A673 (cell line): ENCODE data around the gene TAOK2. TPM values are rescaled to one million over a fixed set of nuclear protein-coding genes. Genes with fewer than 3 reads are reported as not detected.

Source experiments
- BruUV-seq: library from RNA; stranded (reverse); fragments of 400-500 nt; replicated peaks from 2 replicates; lab custom pipeline; 2021; lab: Mats Ljungman, UMichigan
- CTCF ChIA-PET: fragments of 300-600 bp; sonication (Branson Sonifier 250); formaldehyde crosslinking; loops from one replicate; lab custom pipeline; 2022; ENCODE audit warnings: antibody characterized with exemption; lab: Charles Lee
- POLR2A ChIA-PET: fragments of 300-600 bp; sonication (Branson Sonifier 250); formaldehyde crosslinking; loops from one replicate; lab custom pipeline; 2022; ENCODE audit warnings: antibody characterized with exemption; ENCODE audit not compliant: low non-redundant PET; lab: Charles Lee
- DNase-seq: peaks from one replicate; pipeline ENCODE4 v3.0.0-alpha.2; 2015; ENCODE audit warnings: low spot score
- H3K27ac ChIP-seq: fragments of 200-600 bp; sonication (generic); 2 replicates; pipeline ENCODE4 v1.5.1; 2016; ENCODE audit warnings: mixed run types, low read depth, mild to moderate bottlenecking, mixed read lengths, antibody characterized with exemption, low read length; ENCODE audit not compliant: poor library complexity, severe bottlenecking
- H3K27me3 ChIP-seq: fragments of 200-600 bp; sonication (generic); replicated peaks from 2 replicates; pipeline ENCODE4 v1.6.1; 2017; ENCODE audit warnings: mixed run types, low read depth, mild to moderate bottlenecking, mixed read lengths, antibody characterized with exemption, low read length; ENCODE audit not compliant: insufficient read depth, poor library complexity
- H3K36me3 ChIP-seq: fragments of 200-600 bp; sonication (generic); 2 replicates; pipeline ENCODE4 v1.6.1; 2016; ENCODE audit warnings: mixed run types, mild to moderate bottlenecking, mixed read lengths, antibody characterized with exemption, low read length; ENCODE audit not compliant: insufficient read depth, poor library complexity, severe bottlenecking
- H3K4me1 ChIP-seq: fragments of 200-600 bp; sonication (generic); 2 replicates; pipeline ENCODE4 v1.6.1; 2017; ENCODE audit warnings: mixed run types, mild to moderate bottlenecking, mixed read lengths, antibody characterized with exemption, low read length; ENCODE audit not compliant: insufficient read depth, poor library complexity, severe bottlenecking
- H3K4me3 ChIP-seq: fragments of 200-600 bp; sonication (generic); 2 replicates; pipeline ENCODE4 v1.5.1; 2016; ENCODE audit warnings: low read depth, mixed run types, mild to moderate bottlenecking, mixed read lengths, low read length; ENCODE audit not compliant: poor library complexity, severe bottlenecking
- H3K9me3 ChIP-seq: fragments of 200-600 bp; sonication (generic); 2 replicates; pipeline ENCODE4 v1.6.1; 2016; ENCODE audit warnings: mixed run types, low read depth, mild to moderate bottlenecking, mixed read lengths, antibody characterized with exemption, low read length; ENCODE audit not compliant: poor library complexity, severe bottlenecking
- EZH2 ChIP-seq: fragments of 200-600 bp; sonication (generic); IDR thresholded peaks from 2 replicates; pipeline ENCODE4 v1.6.1; 2017; ENCODE audit warnings: borderline replicate concordance, low read depth, mild to moderate bottlenecking, mixed read lengths, antibody characterized with exemption, low read length; ENCODE audit not compliant: poor library complexity, severe bottlenecking
- intact Hi-C: fragments of 100-400 bp; cut with micrococcal nuclease; formaldehyde crosslinking; loops from one replicate; pipeline ENCODE4 v1.10.0; 2022; ENCODE audit not compliant: unreplicated experiment
- total RNA-seq: library from RNA; stranded (reverse); gene quantifications from 2 replicates; pipeline ENCODE4 v1.2.3, GENCODE V29; 2021
- TF ChIP-seq, protein P1 (sequence below): fragments of 300-800, 200-600 bp; sonication (generic); conservative IDR thresholded peaks from 2 replicates; pipeline ENCODE4 v1.5.1; 2017; ENCODE audit warnings: low read depth, mild to moderate bottlenecking, antibody characterized with exemption, low read length, moderate library complexity, mixed read lengths

Gene TAOK2
- total RNA-seq, 1 experiment from 2014 or later: 50.2 TPM

DNA sequence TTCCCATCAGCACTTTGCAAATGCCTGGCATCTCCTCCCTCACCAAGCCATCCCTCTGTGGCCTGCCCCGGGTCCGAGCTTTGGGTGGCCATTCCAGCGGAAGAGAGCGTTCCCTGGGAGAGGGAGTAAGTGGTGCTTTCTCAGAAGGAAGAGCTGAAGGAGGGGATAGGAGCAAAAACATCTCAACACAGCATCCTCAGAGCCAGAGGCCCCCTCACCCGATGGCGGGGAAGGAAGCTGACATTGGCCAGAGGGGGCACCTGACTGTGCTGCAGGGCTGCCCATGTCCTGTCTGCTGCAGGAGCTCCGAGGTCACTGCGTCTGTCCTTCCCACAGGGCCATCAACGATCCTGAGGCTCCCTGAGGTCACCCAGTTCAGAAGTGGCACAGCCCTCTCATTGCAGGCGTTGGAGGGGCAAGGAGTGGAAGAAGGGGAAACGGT, 57.8 kb downstream of the TAOK2 start:
- H3K27ac ChIP-seq: no peak overlapping the region
- no peak for TF ChIP-seq EZH2
- TF ChIP-seq, protein P1, sequence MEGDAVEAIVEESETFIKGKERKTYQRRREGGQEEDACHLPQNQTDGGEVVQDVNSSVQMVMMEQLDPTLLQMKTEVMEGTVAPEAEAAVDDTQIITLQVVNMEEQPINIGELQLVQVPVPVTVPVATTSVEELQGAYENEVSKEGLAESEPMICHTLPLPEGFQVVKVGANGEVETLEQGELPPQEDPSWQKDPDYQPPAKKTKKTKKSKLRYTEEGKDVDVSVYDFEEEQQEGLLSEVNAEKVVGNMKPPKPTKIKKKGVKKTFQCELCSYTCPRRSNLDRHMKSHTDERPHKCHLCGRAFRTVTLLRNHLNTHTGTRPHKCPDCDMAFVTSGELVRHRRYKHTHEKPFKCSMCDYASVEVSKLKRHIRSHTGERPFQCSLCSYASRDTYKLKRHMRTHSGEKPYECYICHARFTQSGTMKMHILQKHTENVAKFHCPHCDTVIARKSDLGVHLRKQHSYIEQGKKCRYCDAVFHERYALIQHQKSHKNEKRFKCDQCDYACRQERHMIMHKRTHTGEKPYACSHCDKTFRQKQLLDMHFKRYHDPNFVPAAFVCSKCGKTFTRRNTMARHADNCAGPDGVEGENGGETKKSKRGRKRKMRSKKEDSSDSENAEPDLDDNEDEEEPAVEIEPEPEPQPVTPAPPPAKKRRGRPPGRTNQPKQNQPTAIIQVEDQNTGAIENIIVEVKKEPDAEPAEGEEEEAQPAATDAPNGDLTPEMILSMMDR: no peak
- no peak for DNase-seq

DNA sequence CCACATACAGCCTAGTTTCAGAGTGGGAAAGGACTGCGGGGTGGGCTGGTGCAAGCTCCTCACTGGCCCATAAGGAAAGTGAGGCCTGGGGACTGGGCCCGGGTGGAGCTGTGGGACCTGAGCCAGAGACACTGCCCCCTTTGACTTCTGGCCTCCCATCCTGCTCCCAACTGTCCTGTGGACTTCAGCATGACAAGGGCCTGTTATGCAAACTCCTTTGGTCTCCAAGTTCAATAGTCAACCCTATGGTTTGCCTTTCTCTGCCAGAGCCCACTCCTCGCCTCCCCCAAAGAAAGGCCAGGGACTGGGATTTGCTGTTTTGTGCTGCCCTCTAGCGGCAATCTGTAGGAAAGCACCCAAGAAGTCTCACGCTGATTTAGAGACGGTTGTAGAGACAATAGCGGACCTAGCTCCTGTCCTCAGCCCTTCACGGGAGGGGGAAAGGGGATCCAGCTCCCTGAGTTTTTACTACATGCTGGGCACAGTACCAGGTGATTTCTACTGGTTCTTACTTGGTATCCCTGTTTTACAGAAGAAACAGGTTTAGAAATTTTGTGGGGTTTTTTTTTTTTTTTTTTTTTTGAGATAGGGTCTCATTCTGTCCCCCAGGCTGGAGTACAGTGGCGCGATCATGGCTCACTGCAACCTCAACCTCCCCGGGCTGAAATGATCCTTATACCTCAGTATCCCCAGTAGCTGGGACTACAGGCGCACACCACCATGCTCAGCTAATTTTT, 58.6 kb downstream of the TAOK2 start:
- no peaks in the 10 kb centered on the region for H3K27me3 ChIP-seq
- H3K4me1 ChIP-seq: no peaks in the 10 kb centered on the region
- no TSS peak for BruUV-seq
- intact Hi-C loops: no loop called here
- no peak overlapping the region for H3K4me3 ChIP-seq
- H3K36me3 ChIP-seq: no peaks in the 10 kb centered on the region
- ChIA-PET POLR2A (interaction anchor here (0.9 kb wide), 1 partner anchor 225 kb away, joined by 17 read pairs; no protein-coding TSS in a partner anchor), CTCF (interaction anchor here (0.5 to 1.5 kb wide), 7 partner anchors 9 to 341 kb away, joined by 3 to 11 read pairs (median 4); a partner anchor contains a TSS)
- peak; percentile 85 for DNase-seq
- no peaks in the 10 kb centered on the region for H3K9me3 ChIP-seq
- TF ChIP-seq, protein P1: peak; percentile 94
- TF ChIP-seq EZH2: no peak
- H3K27ac ChIP-seq: no peak overlapping the region

More for the DNA sequence above, 57.8 kb downstream of the TAOK2 start:
- Histone ChIP-seq H3K4me3 (peak overlapping the region; percentile 39), H3K9me3 (no peaks in the 10 kb centered on the region), H3K36me3 (no peaks in the 10 kb centered on the region), H3K27me3 (no peaks in the 10 kb centered on the region), H3K4me1 (no peaks in the 10 kb centered on the region)
- no TSS peak for BruUV-seq
- ChIA-PET POLR2A (no interaction called here), CTCF (interaction anchor here (1.1 to 1.5 kb wide), 2 partner anchors 21 to 331 kb away, joined by 3 to 11 read pairs; a partner anchor contains a TSS)
- intact Hi-C loops: no loop called here

DNA sequence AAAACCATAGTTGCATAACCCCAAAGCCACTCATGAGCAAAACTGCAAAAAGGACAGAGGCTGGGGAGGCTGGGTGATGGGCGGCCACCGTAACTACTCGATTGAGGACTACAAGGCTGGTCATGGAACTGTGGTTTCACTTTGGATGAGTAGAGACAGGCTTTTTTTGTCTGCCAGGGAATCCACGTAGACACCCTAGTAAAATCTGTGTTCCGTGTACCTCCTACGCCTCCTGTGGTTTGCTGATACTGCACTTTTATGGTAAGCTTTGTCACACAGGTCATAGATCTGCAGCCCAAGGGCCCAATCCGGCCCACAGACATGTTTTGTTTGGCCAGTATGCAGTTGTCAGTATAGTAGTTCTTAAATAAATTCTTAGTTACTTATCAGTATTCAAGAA, 59.6 kb downstream of the TAOK2 start:
- no TSS peak for BruUV-seq
- H3K27ac ChIP-seq: no peak overlapping the region
- TF ChIP-seq, protein P1: no peak
- TF ChIP-seq EZH2: no peak
- no peak for DNase-seq
- no peak overlapping the region for H3K4me3 ChIP-seq
- intact Hi-C loops: no loop called here
- CTCF ChIA-PET: interaction anchor here (0.8 kb wide), 1 partner anchor 10 kb away, joined by 4 read pairs; no protein-coding TSS in a partner anchor
- no peaks in the 10 kb centered on the region for H3K9me3 ChIP-seq
- POLR2A ChIA-PET: no interaction called here
- no peaks in the 10 kb centered on the region for H3K36me3 ChIP-seq
- H3K27me3 ChIP-seq: no peaks in the 10 kb centered on the region
- no peaks in the 10 kb centered on the region for H3K4me1 ChIP-seq
